ENCODE data around the gene ZNF682. TPM values are rescaled to one million over a fixed set of nuclear protein-coding genes. Genes with fewer than 3 reads are reported as not detected.

Gene ZNF682
- 1.0 and 1.6 TPM in 2 replicates for total RNA-seq

DNA sequence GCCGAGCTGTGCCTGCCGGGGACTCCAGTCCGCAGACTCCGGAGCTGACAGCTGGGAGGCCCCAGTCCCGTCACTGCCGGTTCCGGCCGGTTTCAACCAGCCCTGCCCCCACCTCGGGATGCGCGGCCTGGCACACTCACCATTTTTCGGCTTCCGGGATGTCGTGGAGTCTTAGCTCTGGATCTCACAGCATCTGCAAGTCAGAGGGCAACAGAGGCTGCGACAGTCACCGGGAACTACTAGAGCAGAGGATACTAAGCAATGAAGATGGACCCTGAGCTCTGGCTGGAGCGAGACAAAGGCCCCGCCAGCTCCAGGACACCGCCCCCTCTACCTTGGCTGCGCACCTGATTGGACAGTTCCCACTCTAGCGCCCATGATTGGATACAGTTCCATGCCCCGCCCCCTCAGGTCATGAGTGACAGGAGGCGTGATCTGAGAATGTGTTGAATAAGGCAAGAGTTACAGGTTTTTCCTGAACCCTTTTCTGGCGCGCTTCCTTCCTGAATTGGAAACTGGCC is at the start of gene ZNF682:
ZNF682 (minus strand) TSS at position 303 of the 521 bp plus-strand sequence; CDS start at position 143, 160 bp downstream.

DNA sequence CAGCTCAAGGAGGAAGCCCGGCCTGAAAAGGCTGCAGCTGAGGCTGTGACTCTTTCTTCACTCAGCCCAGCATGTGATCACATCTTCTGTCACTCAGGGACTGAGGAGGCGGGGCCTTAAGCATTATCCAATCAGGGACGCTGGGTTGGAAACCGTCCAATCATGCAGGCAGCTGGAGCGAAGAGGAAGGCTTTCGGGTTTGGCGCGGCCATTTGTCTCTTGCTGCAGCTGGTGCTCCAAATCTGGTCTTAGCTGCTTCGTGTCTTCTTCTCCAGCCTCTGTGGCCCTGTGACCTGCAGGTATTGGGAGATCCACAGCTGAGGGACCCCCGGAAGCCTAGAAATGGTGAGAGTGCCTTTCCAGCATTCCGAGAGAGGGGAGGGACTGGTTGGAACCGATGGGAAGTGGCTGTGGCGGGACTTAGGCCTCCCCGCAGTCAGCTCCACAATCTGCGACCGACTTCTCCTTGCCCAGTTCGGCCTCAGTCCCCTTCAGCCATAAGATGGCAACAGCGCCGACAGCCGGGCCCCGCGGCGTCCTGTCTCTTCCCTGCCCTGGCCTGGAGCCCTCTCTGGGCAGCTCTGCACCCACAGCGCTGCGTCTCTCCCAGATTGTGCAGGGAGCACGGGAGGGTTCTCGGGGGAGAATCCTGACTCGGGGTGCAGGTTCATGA is 38.6 kb upstream of the ZNF682 start, which contains the start of gene ZNF90:
ZNF90 (plus strand) TSS at position 210 of the 673 bp plus-strand sequence; CDS start at position 343, 133 bp downstream.

Other genes starting within 250 kb of the ZNF682 start
- gene ZNF506, start 217.8 kb downstream of the ZNF682 start, total RNA-seq, result 7.0 and 9.3 TPM in 2 replicates
- 2.1 and 2.5 TPM in 2 replicates for gene ZNF253, start 173.6 kb downstream of the ZNF682 start, total RNA-seq
- gene ZNF93, start 138.6 kb downstream of the ZNF682 start, total RNA-seq, result 1.7 and 2.0 TPM in 2 replicates
- gene ZNF90, start 38.5 kb upstream of the ZNF682 start, total RNA-seq, result 0.69 and 1.1 TPM in 2 replicates
- 2.7 and 3.0 TPM in 2 replicates for gene ZNF486, start 127.7 kb upstream of the ZNF682 start, total RNA-seq

Measured in bronchial smooth muscle cell (primary cell).